ENCODE measurements around the gene NF1.

GRCh38 chr17:31225831-31226230 is 131.1 kb downstream of the NF1 start:
- TF ChIP-seq CTCF (IDR thresholded peaks at IDR 0.05; ENCODE audit: low read depth, low read length), result no peak
- TF ChIP-seq EZH2phosphoT487 (IDR thresholded peaks at IDR 0.05; ENCODE audit: low read depth), result no peak

Data from OCI-LY3 (cell line).